ENCODE data around the gene METAP2. TPM values are rescaled to one million over a fixed set of nuclear protein-coding genes. Genes with fewer than 3 reads are reported as not detected.

The METAP2 gene
- total RNA-seq, 4 donors from 2014 or later: 56.6 to 87.1 (median 71.8) TPM

GRCh38 chr12:95517246-95517645, 43.3 kb downstream of the METAP2 start:
- no peak overlapping the region for H3K4me3 ChIP-seq (ENCODE audit: low read depth, poor library complexity, severe bottlenecking)
- intact Hi-C loops (cut with DNase I; ENCODE audit: low total_unique reads): no loop called here
- no peak for TF ChIP-seq POLR2A (IDR thresholded peaks at IDR 0.05)
- TF ChIP-seq, protein P1, sequence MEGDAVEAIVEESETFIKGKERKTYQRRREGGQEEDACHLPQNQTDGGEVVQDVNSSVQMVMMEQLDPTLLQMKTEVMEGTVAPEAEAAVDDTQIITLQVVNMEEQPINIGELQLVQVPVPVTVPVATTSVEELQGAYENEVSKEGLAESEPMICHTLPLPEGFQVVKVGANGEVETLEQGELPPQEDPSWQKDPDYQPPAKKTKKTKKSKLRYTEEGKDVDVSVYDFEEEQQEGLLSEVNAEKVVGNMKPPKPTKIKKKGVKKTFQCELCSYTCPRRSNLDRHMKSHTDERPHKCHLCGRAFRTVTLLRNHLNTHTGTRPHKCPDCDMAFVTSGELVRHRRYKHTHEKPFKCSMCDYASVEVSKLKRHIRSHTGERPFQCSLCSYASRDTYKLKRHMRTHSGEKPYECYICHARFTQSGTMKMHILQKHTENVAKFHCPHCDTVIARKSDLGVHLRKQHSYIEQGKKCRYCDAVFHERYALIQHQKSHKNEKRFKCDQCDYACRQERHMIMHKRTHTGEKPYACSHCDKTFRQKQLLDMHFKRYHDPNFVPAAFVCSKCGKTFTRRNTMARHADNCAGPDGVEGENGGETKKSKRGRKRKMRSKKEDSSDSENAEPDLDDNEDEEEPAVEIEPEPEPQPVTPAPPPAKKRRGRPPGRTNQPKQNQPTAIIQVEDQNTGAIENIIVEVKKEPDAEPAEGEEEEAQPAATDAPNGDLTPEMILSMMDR (IDR thresholded peaks at IDR 0.05): no peak
- no peak for DNase-seq (ENCODE audit: low spot score in 2 of 2)

- no peak for DNase-seq (ENCODE audit: low spot score in 2 of 2)
- TF ChIP-seq POLR2A (IDR thresholded peaks at IDR 0.05): no peak
- TF ChIP-seq, protein P1 (IDR thresholded peaks at IDR 0.05): no peak
- intact Hi-C loops (cut with DNase I; ENCODE audit: low total_unique reads): no loop called here
- no peak overlapping the region for H3K4me3 ChIP-seq (ENCODE audit: low read depth, poor library complexity, severe bottlenecking)
Observed at GRCh38 chr12:95518944-95519343, 45.0 kb downstream of the METAP2 start.

DNA sequence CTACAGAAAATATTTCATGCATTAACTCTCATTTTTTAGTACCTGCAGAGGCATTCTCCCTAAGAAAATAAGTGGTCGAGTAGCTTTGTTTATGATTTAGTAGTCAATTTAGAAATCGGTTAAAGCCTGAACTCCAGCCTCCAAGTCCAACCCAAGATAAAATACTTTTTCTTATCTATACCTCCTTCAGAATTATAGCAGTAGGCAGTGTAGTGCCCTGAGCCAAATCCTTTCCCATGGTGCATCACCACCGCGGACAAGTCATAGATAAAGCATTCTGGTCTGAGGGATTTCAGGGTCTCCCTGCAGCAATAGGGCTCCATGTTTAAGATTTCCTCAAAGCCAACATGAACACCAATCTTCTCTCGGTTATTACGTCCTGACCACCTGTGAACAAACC, 46.9 kb downstream of the METAP2 start:
- no peak for DNase-seq (ENCODE audit: low spot score in 2 of 2)
- intact Hi-C loops (cut with DNase I; ENCODE audit: low total_unique reads): no loop called here
- TF ChIP-seq, protein P1 (IDR thresholded peaks at IDR 0.05): no peak
- TF ChIP-seq POLR2A (IDR thresholded peaks at IDR 0.05): no peak
- WGBS, 2 donors: 92 to 97% methylated on average over 6 of the region's 6 CpGs
- H3K4me3 ChIP-seq (ENCODE audit: low read depth, poor library complexity, severe bottlenecking): no peak overlapping the region

DNA sequence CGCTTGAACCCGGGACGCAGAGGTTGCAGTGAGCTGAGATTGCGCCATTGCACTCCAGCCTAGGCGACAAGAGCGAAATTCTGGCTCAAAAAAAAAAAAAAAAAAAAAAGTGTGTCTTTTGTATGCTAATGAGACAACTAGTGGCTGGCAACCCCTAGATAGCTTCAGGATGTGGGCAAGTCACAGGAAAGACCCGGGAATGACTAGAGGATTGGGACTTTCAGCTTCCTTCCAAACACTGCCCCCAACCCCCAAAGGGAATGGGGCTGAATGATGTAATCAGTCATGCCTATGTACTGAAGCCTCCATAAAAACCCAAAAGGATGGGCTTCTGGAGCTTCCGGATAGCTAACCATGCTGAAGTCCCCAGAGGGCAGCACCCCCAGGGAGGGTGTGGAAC, 48.7 kb downstream of the METAP2 start:
- H3K4me3 ChIP-seq (ENCODE audit: low read depth, poor library complexity, severe bottlenecking): no peak overlapping the region
- TF ChIP-seq, protein P1 (IDR thresholded peaks at IDR 0.05): no peak
- TF ChIP-seq POLR2A (IDR thresholded peaks at IDR 0.05): no peak
- intact Hi-C loops (cut with DNase I; ENCODE audit: low total_unique reads): no loop called here
- no peak for DNase-seq (ENCODE audit: low spot score in 2 of 2)
- WGBS, 2 donors: 91% methylated on average over 8 of the region's 8 CpGs

GRCh38 chr12:95528431-95528830, 54.5 kb downstream of the METAP2 start:
- WGBS, 2 donors: 66 to 69% methylated on average over 4 of the region's 4 CpGs
- intact Hi-C loops (cut with DNase I; ENCODE audit: low total_unique reads): no loop called here

More at GRCh38 chr12:95528431-95528830, 54.5 kb downstream of the METAP2 start:
- TF ChIP-seq, protein P1 (IDR thresholded peaks at IDR 0.05): no peak
- no peak for TF ChIP-seq POLR2A (IDR thresholded peaks at IDR 0.05)
- DNase-seq (ENCODE audit: low spot score in 2 of 2): no peak
- H3K4me3 ChIP-seq (ENCODE audit: low read depth, poor library complexity, severe bottlenecking): no peak overlapping the region
